NCI-H748 treated with DMSO at 0.1 percent for 48 hours (cell line): ENCODE measurements around the gene SOHLH2.

Source experiments
- DNase-seq: peaks from one replicate; lab custom pipeline; 2025; lab: John Stamatoyannopoulos, UW

SOHLH2 gene

GRCh38 chr13:36214163-36214921, at the start of gene SOHLH2:
Gene SOHLH2, minus strand, starts transcription at chr13:36214556. Its CDS starts 30 bp downstream, at chr13:36214526.
- no peak for DNase-seq

GRCh38 chr13:36261976-36262375, 47.6 kb upstream of the SOHLH2 start:
- no peak for DNase-seq

- no peak for DNase-seq
Observed at GRCh38 chr13:36261011-36261410, 46.7 kb upstream of the SOHLH2 start.

GRCh38 chr13:36259361-36260137, 45.2 kb upstream of the SOHLH2 start:
- no peak for DNase-seq

- no peak for DNase-seq
Observed at GRCh38 chr13:36258831-36259230, 44.5 kb upstream of the SOHLH2 start.

- no peak for DNase-seq
Observed at GRCh38 chr13:36251526-36251925, 37.2 kb upstream of the SOHLH2 start.

- no peak for DNase-seq
Observed at GRCh38 chr13:36251017-36251416, 36.7 kb upstream of the SOHLH2 start.

GRCh38 chr13:36248700-36249099, 34.3 kb upstream of the SOHLH2 start:
- no peak for DNase-seq

- no peak for DNase-seq
Observed at GRCh38 chr13:36244990-36245389, 30.6 kb upstream of the SOHLH2 start.

- DNase-seq = no peak
Observed at GRCh38 chr13:36244073-36244472, 29.7 kb upstream of the SOHLH2 start.

- no peak for DNase-seq
Observed at GRCh38 chr13:36242761-36243160, 28.4 kb upstream of the SOHLH2 start.

- no peak for DNase-seq
Observed at GRCh38 chr13:36231236-36231635, 16.9 kb upstream of the SOHLH2 start.

GRCh38 chr13:36224730-36225129, 10.4 kb upstream of the SOHLH2 start:
- DNase-seq = no peak

- DNase-seq = no peak
Observed at GRCh38 chr13:36219883-36220282, 5.5 kb upstream of the SOHLH2 start.

GRCh38 chr13:36217456-36217855, 3.1 kb upstream of the SOHLH2 start:
- no peak for DNase-seq

- no peak for DNase-seq
Observed at GRCh38 chr13:36212789-36213188, 1.6 kb downstream of the SOHLH2 start.

GRCh38 chr13:36211567-36211966, 2.8 kb downstream of the SOHLH2 start:
- peak; percentile 41 for DNase-seq

GRCh38 chr13:36210738-36211137, 3.6 kb downstream of the SOHLH2 start:
- DNase-seq = no peak

GRCh38 chr13:36207672-36208071, 6.7 kb downstream of the SOHLH2 start:
- DNase-seq = no peak

GRCh38 chr13:36193151-36193855, 21.1 kb downstream of the SOHLH2 start:
- DNase-seq = peak; percentile 97

- DNase-seq = peak; percentile 45
Observed at GRCh38 chr13:36192166-36192565, 22.2 kb downstream of the SOHLH2 start.

GRCh38 chr13:36190771-36191170, 23.6 kb downstream of the SOHLH2 start:
- DNase-seq = no peak

- no peak for DNase-seq
Observed at GRCh38 chr13:36188441-36188840, 25.9 kb downstream of the SOHLH2 start.
